ENCODE results near the gene PCDHGA1.

Gene PCDHGA1

DNA sequence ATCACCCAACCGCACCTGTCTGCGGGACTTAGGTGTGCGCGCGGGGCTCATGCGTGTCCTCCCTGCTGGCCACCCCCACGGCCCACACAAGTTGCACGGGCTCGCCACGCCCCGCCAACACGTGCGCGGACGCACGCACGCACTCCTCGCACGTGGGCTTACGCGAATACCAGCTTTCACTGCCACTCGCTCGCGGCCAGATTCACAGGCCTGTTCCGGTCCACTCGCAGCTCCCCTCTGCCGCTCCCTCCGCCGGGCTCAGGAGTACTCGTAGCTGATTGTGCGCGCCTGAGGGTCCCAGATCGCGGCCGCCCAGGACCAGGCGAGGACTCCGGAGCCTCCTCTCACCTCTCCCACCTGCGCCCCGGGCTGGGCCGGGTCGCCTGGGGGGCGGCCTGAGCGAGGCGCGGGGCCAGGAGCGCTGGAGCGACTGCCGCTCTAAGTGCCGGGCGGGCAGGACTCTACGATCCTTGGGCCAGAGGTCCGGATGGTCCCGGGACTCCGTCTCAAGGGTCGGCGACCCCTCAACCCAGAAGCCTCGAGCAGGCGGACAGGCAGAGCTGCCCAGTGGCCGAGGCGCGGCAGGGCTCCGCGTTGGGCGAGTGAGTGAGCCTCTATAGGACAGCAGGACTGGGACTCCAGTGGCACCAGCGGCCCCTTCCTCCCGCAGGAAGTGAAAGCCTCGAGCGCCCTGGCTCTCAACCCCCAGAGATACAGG lies 162.0 kb downstream of the PCDHGA1 start:
- DNase-seq (ENCODE audit: low spot score), result no peak

DNA sequence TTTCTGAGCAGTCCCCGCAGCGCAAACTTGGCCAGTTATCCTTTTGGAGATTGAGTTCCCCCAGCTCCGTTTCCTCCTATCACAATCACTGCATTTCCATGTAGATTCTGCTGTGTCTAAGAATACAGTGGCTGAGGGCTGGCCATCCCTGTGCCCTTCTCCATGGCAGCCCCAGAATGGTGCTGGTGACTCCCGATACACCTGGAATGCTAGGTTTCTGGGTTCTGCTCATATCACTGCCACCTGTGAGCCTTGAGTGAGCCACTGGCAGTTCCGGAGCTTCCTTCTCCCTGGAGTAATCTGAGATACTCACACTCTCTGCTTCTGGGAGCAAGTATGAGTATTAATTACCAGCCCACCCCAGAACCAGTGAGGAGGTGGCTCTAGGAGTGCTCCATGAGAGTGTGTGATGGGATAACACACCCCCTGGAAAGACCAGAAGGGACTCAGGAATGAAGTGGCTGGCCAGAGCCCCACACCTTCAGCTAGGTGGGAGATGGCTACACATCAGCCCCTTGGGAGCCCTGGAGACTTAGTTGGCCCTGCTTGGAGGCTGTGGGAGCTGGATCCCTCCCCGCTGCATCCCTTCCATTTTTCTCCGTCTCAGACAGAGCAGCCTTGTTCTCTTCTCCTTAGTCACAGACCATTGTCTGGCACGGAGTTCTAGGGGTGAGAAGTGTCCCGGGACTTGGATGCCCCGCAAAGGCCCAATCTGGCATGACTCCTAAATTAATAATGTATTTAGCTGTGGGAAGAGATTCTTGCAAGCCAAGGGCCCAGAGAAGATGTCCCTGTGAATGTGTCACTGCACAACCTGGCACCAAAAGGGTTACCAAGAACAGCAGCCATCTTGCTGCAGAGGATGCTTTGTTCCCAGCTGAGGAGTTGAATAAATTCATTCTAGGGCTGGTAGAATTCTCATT lies 163.4 kb downstream of the PCDHGA1 start:
- peak; percentile 47 for DNase-seq (ENCODE audit: low spot score)

DNA sequence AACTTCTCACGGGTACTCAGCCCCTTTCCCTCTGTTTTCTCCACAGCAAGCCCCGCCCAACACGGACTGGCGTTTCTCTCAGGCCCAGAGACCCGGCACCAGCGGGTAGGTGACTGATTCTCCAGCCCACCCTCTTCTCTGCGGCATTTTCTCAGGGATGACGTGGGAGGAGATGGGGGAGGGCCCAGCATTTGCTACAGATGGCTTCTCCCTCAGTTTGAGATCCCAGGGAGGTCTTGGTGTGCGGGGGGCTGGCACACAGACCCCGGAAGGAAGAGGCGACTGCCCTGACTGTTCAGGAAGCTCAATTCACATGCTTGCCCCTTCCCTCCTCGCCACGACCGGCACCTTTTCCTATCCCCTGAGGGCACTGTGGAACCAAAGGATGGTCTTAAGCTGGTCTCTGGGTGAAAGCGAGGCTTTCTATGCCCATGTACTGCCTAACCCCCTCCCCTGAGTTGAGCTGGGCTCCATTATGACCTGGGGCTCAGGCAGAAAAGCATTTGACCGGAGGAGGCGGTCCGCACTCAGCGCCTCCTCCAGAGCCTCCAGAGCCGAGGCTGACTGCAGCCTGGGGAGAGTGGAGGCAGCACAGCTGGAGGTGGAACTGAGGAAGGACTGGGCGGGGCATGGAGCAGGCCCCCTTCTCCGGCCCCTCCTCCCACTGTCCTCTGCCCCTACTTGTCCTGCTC lies 164.6 kb downstream of the PCDHGA1 start:
- no peak for DNase-seq (ENCODE audit: low spot score)

DNA sequence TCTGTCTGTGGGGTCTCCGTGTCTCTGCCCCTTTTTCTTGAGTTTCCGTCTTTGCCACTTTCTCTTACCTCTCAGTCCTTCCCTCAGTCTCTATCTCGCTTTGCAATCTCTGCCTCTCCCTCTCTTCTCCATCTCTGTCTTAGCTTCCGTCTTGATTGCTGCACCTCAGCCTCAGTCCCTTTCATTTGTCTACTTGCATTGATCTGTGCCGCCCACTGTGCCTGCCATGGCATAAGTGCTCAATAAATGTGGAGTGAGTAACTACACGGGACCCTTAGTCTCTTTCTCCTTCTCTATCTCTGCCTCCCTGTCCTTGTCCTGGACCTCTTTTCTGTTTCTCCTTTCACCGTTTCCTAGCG lies 165.1 kb downstream of the PCDHGA1 start:
- no peak for DNase-seq (ENCODE audit: low spot score)

DNA sequence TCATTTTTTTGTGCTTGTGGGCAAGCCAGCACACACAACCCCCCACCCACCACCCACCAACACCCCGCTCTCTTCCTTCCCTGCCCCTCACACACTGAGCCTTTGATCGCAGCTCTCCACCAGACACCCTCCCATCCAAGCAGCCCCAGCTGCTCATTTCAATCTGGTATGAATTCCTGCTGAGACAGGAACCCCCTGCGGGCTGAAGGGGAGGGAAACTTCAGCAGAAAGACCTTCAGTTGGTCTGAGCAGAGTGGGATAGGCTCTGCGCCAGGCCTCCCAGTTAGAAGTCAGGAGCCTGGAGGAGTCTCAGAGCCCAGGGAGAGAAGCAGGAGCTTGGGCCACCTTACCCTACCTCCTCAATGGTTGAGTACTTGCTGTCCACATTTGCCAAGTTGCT lies 165.7 kb downstream of the PCDHGA1 start:
- DNase-seq (ENCODE audit: low spot score), result peak; percentile 23

DNA sequence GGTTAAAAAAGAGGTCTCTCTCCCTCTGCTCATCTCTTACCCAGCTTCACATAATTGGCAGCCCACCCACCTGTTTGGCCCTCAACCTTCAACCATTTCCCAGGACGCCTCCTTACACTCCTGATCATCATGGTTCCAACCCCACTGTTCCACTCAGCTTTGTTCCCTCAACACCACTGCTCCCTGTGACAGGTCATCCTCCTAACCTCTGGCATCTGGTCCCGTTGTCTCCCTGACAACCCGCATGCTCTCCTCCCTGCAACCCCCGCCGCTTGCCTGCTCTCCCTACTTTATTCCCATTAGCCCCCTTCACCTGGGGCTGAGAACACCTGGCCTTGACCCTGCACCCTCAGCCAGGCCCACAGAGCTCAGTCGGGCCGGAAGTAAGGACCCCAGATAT lies 171.4 kb downstream of the PCDHGA1 start:
- DNase-seq (ENCODE audit: low spot score), result no peak

DNA sequence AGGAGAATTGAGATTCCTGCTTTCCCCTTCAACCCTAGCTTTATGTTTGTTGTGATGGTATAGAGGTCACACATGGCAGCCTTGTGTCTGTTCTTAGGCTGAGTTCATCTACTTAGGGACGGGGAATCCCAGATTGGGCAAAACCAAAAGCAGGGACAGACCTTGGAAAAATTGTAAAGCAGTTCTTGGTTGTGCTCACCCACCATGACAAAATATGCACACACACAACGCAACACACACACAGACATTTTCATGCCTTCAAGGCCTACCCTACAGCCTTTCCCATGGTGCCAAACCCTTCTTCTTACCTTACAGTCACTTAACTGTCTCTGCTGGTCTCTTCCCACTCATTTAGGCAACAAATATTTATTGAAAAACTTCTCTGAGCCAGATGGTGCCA lies 173.4 kb downstream of the PCDHGA1 start:
- DNase-seq (ENCODE audit: low spot score), result no peak

DNA sequence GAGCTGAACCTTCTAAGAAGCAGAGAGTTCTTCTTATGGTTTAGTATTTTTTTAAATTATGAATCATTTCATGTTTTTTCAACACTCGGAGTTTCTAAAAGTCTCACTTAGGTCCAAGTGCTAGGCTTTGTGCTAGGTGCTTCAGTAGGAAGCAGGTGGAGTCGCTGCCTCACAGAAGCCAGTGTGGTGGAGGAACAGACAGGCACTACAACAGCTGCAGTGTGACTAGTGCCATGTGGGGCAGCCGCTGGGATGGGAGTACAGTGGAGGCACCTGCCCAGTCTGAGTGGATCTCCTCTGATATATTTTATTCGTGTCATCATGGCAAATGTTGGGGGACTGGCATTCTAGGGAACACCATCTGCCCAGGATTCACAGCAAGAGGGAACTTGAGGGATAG lies 173.9 kb downstream of the PCDHGA1 start:
- DNase-seq (ENCODE audit: low spot score), result no peak

DNA sequence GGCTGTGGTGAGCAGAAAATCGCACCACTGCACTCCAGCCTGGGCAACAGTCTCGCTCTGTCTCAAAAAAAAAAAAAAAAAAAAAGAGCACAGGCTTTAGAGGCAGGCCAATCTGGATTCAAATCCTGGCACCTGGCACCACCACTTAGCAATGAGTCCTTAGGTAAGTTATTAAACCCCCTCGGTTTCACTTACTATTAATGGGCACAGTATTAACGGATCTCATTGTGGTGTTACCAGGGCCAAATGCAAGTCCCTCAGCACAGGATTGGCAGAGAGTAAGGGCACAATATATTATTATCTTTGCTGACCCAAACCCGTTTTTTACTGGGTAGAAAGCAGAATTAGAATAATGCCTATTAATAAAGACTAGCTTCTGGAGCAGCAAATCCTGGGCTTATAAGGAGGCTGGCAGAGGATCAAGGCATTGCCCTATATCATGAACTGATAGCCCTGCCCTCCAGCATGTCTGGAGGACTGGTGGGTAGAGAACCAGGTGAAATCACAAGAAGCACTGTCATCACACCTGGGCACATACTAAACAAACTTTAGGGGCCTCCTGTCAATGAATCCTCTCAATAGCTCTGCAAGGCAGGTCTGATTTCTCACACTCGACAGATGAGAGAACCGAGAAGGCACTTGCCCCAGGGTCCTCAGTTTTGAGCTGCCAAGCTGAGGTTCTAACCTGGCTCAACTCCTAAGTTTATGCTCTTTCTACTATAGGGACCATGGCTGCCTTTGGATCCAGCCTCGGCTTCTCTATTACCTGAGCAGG lies 176.3 kb downstream of the PCDHGA1 start:
- no peak for DNase-seq (ENCODE audit: low spot score)

DNA sequence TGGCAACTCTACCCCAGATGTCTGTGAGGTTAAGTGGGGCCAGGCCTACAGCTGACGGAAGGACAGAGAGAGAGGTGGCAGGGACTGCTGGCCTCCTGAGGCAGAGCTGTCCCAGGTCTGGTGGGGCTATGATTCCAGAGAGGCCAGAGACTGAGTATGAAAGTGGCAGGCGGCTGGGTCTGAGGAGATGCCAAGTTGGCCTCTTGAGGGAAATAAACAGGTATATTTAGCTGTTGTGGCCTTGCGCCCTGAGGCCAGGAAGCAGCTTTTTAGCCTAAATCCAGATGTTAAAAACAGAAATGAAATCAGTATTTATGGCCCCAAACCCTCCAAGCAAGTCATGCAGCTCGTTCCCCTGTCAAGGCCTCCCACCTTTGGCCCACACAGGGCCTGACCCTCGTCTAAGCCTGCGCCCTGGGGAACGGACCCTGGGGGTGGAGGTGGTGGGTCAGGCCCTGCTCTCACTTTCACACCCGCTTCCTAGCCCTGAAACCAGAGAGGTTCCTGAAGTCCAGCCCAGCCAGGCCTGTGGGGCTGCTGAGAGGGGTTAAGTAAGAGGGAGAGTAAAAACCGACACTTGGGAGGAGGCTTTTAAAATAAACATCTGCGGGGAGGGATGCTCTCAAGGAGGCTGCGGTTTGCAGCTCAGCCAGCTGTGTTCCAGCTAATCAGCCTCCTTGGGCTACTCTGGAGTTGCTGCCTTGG lies 177.2 kb downstream of the PCDHGA1 start:
- DNase-seq (ENCODE audit: low spot score), result no peak

DNA sequence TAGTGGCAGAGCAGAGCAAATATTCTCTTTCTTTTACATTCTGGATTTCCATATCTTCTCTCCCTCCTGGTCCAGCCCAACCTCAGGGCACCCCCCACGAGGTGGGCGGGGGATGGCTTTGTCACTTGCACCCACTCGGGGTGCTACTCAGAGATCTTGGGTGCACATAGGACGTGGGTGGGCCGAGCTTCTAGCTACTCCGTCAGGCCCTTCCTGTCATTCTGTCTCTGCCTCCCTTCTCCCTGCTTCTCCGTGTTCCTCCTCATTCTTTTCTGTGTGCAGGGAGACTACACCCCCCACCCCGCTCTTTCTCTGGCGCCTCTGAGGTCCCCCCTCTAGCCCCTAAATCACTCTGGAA lies 178.1 kb downstream of the PCDHGA1 start:
- DNase-seq (ENCODE audit: low spot score), result no peak

DNA sequence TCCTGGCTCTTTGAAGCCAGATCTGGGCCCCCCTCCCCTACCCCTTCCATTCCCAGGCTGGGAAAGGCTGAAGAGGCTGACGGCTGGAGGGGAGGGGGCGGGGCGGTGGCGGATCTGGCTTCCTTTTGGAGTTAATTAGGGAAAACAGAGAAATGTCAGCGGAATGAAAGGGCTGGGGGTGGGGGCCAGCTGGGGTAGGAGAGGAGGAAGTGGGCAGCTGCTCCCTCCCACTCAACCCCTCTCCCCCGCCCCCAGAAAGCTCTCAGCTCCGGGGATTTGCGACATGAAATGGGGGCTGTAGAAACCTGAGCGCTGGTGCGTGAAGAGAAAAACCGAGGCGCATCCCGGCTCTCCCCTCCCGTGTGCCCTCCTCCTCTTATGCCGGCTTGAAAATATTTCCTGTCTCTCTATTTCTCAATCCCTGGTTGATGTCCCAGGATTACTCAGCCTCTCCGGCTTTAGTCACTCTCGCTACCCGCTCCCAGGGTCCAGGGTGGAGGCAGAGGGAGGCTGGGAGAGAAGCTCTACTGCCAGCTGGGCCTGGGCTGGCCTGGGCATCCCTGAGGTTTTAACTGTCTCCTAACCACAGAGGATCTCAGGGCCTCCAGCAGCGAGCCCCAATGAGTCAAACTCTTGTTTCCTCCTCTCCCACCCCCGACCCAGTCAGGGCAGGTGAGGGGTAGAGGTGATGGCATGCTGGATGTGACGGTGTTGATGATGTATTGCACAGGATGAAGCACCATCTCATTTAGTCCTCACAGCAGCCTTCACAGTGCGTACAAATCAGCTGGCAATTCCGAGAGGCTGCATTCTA lies 178.7 kb downstream of the PCDHGA1 start:
- peak; percentile 42 for DNase-seq (ENCODE audit: low spot score)

DNA sequence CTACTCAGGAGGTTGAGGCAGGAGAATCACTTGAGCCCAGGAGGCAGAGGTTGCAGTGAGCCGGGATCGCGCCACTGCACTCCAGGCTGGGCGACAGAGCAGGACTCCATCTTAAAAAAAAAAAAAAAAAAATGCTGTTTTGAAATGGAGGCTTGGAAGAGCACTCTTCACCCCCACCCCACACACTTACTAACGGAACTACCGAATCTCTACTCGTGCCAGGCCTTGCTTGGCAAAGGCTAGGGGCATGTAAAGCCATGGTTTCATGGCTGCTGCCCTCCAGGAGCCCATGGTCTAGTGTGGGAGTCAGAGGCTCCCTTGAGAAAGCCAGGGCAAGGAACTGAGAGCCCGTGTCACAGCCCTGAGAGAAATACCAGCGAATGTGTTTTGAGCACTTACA lies 179.8 kb downstream of the PCDHGA1 start:
- DNase-seq (ENCODE audit: low spot score), result no peak

DNA sequence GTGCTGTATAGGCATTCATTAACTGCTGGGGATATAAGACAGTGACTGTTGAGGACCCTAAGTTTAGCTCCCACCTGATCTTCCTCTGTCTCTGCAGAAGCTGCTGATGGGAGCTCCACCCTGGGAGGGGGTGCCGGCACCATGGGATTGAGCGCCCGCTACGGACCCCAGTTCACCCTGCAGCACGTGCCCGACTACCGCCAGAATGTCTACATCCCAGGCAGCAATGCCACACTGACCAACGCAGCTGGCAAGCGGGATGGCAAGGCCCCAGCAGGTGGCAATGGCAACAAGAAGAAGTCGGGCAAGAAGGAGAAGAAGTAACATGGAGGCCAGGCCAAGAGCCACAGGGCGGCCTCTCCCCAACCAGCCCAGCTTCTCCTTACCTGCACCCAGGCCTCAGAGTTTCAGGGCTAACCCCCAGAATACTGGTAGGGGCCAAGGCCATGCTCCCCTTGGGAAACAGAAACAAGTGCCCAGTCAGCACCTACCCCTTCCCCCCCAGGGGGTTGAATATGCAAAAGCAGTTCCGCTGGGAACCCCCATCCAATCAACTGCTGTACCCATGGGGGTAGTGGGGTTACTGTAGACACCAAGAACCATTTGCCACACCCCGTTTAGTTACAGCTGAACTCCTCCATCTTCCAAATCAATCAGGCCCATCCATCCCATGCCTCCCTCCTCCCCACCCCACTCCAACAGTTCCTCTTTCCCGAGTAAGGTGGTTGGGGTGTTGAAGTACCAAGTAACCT lies 180.7 kb downstream of the PCDHGA1 start:
- no peak for DNase-seq (ENCODE audit: low spot score)

DNA sequence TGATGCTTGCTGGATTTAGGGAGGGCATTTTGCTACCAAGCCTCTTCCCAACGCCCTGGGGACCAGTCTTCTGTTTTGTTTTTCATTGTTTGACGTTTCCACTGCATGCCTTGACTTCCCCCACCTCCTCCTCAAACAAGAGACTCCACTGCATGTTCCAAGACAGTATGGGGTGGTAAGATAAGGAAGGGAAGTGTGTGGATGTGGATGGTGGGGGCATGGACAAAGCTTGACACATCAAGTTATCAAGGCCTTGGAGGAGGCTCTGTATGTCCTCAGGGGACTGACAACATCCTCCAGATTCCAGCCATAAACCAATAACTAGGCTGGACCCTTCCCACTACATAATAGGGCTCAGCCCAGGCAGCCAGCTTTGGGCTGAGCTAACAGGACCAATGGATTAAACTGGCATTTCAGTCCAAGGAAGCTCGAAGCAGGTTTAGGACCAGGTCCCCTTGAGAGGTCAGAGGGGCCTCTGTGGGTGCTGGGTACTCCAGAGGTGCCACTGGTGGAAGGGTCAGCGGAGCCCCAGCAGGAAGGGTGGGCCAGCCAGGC lies 181.5 kb downstream of the PCDHGA1 start:
- DNase-seq (ENCODE audit: low spot score), result no peak

DNA sequence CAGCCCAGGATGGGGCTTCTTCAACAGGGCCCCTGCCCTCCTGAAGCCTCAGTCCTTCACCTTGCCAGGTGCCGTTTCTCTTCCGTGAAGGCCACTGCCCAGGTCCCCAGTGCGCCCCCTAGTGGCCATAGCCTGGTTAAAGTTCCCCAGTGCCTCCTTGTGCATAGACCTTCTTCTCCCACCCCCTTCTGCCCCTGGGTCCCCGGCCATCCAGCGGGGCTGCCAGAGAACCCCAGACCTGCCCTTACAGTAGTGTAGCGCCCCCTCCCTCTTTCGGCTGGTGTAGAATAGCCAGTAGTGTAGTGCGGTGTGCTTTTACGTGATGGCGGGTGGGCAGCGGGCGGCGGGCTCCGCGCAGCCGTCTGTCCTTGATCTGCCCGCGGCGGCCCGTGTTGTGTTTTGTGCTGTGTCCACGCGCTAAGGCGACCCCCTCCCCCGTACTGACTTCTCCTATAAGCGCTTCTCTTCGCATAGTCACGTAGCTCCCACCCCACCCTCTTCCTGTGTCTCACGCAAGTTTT lies 182.1 kb downstream of the PCDHGA1 start:
- no peak for DNase-seq (ENCODE audit: low spot score)

DNA sequence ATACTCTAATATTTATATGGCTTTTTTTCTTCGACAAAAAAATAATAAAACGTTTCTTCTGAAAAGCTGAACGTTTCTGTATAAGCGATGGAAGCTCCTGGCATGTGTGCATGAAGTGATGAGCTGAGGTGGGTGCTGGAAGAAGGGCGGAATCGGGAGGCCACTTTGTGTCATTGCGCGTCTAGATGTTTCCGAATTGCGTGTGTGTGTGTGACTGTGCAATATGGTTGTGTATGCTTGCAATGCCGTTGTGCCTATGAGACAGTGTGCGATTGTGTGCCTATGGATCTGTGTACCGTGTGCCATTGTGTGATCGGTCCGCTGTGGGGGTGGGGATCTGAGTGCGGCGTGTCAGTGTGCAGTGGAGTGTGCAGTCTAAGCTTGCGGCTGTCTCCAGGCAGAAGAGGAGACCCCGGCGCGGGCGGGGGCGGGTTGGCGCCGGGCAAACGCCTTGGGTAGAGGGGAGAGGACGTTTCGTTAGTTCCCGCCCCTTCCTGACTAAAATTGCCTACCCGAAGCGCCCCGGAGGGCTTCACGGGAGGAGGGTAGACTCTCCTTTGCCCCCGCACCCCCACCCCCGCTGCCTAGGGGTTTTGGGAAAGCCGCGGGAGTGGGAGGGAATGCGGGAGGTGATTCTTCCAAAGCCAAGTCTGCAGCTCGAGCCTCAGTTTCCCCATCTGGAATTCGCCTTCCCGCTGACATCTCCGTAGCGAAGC lies 182.8 kb downstream of the PCDHGA1 start:
- DNase-seq (ENCODE audit: low spot score), result no peak

DNA sequence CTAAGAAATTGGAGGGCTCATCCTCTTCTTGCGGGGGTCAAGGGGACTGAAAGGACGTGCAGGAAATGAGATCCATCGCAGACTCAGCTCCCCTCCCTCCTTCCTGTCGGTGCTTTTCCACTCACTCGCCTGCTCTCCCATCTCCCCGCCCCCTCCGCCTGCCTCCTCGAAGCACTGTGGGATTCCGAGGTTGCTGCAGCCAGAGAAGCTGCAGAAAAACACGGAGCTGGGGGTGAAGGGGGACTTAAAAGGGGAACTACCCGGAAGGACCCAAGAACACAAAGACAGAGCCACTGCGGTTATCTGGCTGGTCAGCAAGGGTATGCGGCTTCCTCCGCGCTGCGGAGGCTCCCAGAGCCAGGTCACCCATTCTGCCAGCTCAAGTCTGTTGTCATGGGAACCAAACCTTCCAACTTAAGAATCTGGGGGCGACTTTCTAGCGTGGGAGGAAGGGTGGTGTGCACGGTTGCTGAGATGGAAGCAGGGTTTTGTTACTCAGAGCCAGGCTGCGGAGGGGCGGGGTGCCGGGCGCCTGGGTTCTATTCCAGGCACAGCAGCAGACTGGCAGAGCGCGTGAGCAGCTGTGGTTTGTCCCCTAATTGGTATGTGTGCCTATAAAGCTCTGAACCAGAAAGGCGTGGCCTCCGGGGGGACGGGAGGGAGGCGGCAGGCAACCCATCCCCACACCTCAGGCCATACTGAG lies 183.5 kb downstream of the PCDHGA1 start:
- DNase-seq (ENCODE audit: low spot score), result peak; percentile 48
